Hypothalamus (tissue), 51 donors: ENCODE data around the gene AQP12A.

Experiments
- DNase-seq, 51 donors: peaks; one replicate each; lab custom pipeline; 2025; lab: John Stamatoyannopoulos, UW

The AQP12A gene

GRCh38 chr2:240733803-240734495 lies 42.3 kb downstream of the AQP12A start:
- peak in 1 of 51 donors; percentile 11 for DNase-seq

DNA sequence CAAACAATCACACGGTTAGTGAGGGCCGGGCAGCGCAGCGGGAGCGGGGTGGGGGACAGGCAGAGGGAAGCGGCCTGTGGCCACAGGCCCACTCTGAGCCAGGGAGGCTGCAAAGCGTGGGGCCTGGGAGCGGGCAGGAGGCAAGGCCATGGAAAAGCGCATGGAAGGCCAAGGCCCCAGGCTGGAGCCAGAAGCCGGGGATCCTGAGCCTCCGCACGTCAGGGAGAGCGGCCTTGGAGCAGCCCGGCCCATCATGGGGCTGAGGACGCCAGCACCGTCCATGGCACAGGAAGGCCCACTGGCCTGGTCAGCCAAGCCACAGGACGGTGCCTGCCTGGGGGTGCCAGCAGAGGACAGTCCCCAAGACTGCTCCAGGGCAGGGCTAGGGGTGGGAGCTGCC lies 43.1 kb downstream of the AQP12A start:
- no peak for DNase-seq

DNA sequence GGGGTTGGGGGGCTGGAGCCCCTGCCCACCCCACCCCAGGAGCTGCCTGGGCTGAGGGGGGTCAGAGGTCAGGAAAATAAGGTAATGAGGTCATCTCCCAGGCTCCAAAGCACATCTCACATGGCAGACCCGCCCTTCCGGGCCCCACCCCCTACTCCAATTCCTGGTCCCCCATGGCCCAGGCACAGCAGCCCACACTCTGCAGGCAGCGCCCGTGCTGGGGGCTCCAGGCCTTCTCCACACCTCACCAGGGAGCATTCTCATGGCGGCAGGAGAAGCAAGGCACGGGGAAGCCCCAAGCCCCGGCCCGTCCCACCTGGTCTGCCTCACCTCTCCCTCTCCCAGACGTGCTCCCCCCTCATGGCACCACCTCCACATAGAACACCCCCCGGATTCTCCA lies 43.8 kb downstream of the AQP12A start:
- DNase-seq, result no peak

GRCh38 chr2:240736281-240737250 lies 44.9 kb downstream of the AQP12A start:
- no peak for DNase-seq

DNA sequence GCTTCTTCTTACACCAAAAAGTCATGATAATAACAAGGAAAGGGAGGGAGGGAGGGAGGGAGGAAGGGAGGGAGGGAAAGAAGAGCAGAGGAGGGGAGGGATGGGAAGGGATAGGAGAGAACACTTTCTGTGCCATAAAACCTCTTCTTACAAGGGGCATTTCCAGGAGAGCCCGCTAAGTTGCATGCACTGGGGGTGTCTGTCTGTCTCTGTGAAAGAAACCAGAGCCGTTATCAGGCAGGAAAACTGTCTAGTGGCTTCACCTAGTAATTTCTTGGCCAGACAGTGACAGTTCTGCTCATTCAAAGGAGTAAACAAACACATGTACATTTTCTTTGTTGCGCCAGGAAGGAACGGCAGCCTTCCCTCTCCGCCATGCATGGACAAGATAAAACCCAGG lies 45.8 kb downstream of the AQP12A start:
- no peak for DNase-seq

DNA sequence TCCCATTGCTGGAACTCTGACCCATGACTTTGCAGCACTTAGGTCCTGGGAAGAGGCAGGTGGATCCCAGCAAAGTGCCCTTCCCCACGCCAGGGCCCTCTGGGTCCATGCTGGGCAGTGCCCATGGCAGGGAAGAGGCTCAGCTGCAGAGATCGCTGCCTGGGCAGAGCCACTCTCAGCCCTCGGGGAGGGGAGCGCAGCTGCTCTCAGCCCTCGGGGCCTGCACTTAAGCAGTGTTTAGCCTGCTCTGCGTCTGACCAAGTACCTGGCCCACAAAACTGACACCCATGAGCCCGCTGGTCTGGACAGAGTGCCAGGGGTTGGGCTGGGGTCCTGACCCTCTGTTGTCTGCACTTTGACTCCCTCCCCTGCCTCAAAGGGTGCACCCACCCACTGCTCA lies 46.3 kb downstream of the AQP12A start:
- no peak for DNase-seq

GRCh38 chr2:240739797-240740196 lies 48.1 kb downstream of the AQP12A start:
- no peak for DNase-seq

GRCh38 chr2:240741091-240741490 lies 49.4 kb downstream of the AQP12A start:
- no peak for DNase-seq

- no peak for DNase-seq
These were observed 51.0 kb downstream of the AQP12A start for GRCh38 chr2:240742602-240743095.

DNA sequence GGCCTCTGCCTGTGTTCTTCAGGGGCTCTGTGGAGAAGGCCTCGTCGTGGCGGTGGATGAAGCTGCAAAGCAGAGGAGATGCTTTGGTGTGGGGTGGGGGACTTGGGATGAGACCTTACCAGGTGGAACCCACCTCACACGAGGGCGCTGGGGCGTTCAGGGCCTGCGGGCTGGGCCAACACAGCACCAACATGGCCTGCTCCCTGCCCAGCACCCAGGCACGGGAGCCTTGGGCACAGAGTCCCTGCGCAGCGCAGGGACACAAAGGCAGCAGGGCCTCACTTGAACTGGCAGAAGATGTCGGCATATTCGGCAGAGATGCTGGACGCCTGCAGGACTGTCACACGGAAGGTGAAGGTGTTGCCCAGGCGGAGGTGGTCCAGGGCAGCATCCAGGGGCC lies 53.8 kb downstream of the AQP12A start:
- no peak for DNase-seq

- DNase-seq, result no peak
These were observed 54.3 kb downstream of the AQP12A start for GRCh38 chr2:240745962-240746361.

- no peak for DNase-seq
These were observed 55.0 kb downstream of the AQP12A start for GRCh38 chr2:240746671-240747070.

GRCh38 chr2:240747256-240747655 lies 55.6 kb downstream of the AQP12A start:
- no peak for DNase-seq
